Hepatocyte (in vitro differentiated cells): Measurements from ENCODE around the gene CT47B1. TPM values are rescaled to one million over a fixed set of nuclear protein-coding genes. Genes with fewer than 3 reads are reported as not detected.

Source experiments
- DNase-seq: peaks from one replicate; pipeline ENCODE4 v3.0.0-alpha.2; 2016; ENCODE audit warnings: low spot score
- H2AFZ ChIP-seq: fragments of 200-600 bp; sonication (generic); 2 replicates; pipeline ENCODE4 v1.6.0; 2016; ENCODE audit warnings: antibody characterized with exemption, mild to moderate bottlenecking
- H3K27ac ChIP-seq: fragments of 200-600 bp; sonication (generic); 2 replicates; pipeline ENCODE4 v1.5.1; 2016; ENCODE audit warnings: mild to moderate bottlenecking
- H3K27me3 ChIP-seq: fragments of 200-600 bp; sonication (generic); 2 replicates; pipeline ENCODE4 v1.6.1; 2016
- H3K36me3 ChIP-seq: fragments of 200-600 bp; sonication (generic); replicated peaks from 2 replicates; pipeline ENCODE4 v1.5.1; 2016; ENCODE audit warnings: low read depth; ENCODE audit not compliant: insufficient read depth
- H3K4me1 ChIP-seq: fragments of 200-600 bp; sonication (generic); 2 replicates; pipeline ENCODE4 v1.5.1; 2016; ENCODE audit warnings: mild to moderate bottlenecking, moderate library complexity; ENCODE audit not compliant: insufficient read depth
- H3K4me2 ChIP-seq: fragments of 200-600 bp; sonication (generic); 2 replicates; pipeline ENCODE4 v1.6.0; 2016
- H3K4me3 ChIP-seq: fragments of 200-600 bp; sonication (generic); 2 replicates; pipeline ENCODE4 v1.5.1; 2016; ENCODE audit warnings: mild to moderate bottlenecking
- H3K79me2 ChIP-seq: fragments of 200-600 bp; sonication (generic); 2 replicates; pipeline ENCODE4 v1.6.0; 2017; ENCODE audit warnings: mild to moderate bottlenecking
- H3K9me2 ChIP-seq: fragments of 200-600 bp; sonication (generic); replicated peaks from 2 replicates; pipeline ENCODE4 v1.6.0; 2017; ENCODE audit warnings: mild to moderate bottlenecking; ENCODE audit not compliant: insufficient read depth
- H3K9me3 ChIP-seq: fragments of 200-600 bp; sonication (generic); 2 replicates; pipeline ENCODE4 v1.5.1; 2016; ENCODE audit warnings: low read depth, mild to moderate bottlenecking
- H4K20me1 ChIP-seq: fragments of 200-600 bp; sonication (generic); 2 replicates; pipeline ENCODE4 v1.6.0; 2016; ENCODE audit warnings: mild to moderate bottlenecking; ENCODE audit not compliant: insufficient read depth, poor library complexity, severe bottlenecking
- EZH2 ChIP-seq: fragments of 200-600 bp; sonication (generic); IDR thresholded peaks from 2 replicates; pipeline ENCODE4 v1.6.1; 2016; ENCODE audit warnings: antibody characterized with exemption, mild to moderate bottlenecking, borderline replicate concordance
- EZH2phosphoT487 ChIP-seq: fragments of 200-600 bp; sonication (generic); IDR thresholded peaks from one replicate; pipeline ENCODE4 v1.6.1; 2018; ENCODE audit warnings: antibody characterized with exemption, mild to moderate bottlenecking, low read depth, moderate library complexity; ENCODE audit not compliant: unreplicated experiment, severe bottlenecking
- polyA plus RNA-seq: library from polyadenylated mRNA; unstranded; fragments of >200 nt; fragmentation: Nextera tagmentation; extraction: Ambion mirVana; gene quantifications from 2 replicates; pipeline ENCODE4 v1.2.1, GENCODE V29; 2016
- small RNA-seq: library from RNA; depleted of rRNA; stranded (forward); fragments of <200 nt; gene quantifications from one replicate; pipeline ENCODE3, GENCODE V24; 2014
- total RNA-seq: library from RNA; depleted of rRNA; stranded (reverse); fragments of >200 nt; gene quantifications from 2 replicates; pipeline ENCODE4 v1.2.3, GENCODE V29; 2014
- TF ChIP-seq, protein P1 (sequence below): fragments of 200-600 bp; sonication (generic); IDR thresholded peaks from 2 replicates; pipeline ENCODE4 v1.5.1; 2016; ENCODE audit warnings: antibody characterized with exemption, mild to moderate bottlenecking; ENCODE audit not compliant: poor library complexity

The CT47B1 gene
- total and polyA plus RNA-seq, 2 experiments from 2014 or later: not detected

DNA sequence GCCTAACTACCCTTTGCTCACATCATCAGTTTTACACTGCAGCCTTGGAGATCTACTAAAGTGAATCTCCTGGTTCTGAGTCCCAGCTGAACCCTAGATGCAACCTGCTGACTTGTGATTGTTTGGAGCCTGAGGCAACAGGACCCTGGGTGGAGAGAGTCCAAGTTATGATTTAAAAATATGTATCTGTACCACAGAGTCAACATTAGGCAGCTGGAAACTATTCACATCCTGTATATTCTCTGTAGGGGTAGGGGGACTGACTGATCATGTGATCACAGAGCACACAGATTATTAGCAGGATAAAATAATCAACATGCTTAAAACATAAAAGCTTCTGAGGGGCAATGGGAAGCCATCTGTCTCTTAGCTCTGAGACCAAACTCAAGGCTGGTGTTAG, 52.1 kb downstream of the CT47B1 start:
- TF ChIP-seq EZH2 (no peak), EZH2phosphoT487 (no peak)
- TF ChIP-seq, protein P1, sequence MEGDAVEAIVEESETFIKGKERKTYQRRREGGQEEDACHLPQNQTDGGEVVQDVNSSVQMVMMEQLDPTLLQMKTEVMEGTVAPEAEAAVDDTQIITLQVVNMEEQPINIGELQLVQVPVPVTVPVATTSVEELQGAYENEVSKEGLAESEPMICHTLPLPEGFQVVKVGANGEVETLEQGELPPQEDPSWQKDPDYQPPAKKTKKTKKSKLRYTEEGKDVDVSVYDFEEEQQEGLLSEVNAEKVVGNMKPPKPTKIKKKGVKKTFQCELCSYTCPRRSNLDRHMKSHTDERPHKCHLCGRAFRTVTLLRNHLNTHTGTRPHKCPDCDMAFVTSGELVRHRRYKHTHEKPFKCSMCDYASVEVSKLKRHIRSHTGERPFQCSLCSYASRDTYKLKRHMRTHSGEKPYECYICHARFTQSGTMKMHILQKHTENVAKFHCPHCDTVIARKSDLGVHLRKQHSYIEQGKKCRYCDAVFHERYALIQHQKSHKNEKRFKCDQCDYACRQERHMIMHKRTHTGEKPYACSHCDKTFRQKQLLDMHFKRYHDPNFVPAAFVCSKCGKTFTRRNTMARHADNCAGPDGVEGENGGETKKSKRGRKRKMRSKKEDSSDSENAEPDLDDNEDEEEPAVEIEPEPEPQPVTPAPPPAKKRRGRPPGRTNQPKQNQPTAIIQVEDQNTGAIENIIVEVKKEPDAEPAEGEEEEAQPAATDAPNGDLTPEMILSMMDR: no peak
- H3K27ac ChIP-seq: no peak overlapping the region
- H3K4me3 ChIP-seq: no peak overlapping the region
- no peak overlapping the region for H3K4me2 ChIP-seq
- H3K36me3 ChIP-seq: no peaks in the 10 kb centered on the region
- H3K9me2 ChIP-seq: no peaks in the 10 kb centered on the region
- no peaks in the 10 kb centered on the region for H3K4me1 ChIP-seq
- no peaks in the 10 kb centered on the region for H4K20me1 ChIP-seq
- no peaks in the 10 kb centered on the region for H3K9me3 ChIP-seq
- no peak for DNase-seq
- no peaks in the 10 kb centered on the region for H3K79me2 ChIP-seq
- H2AFZ ChIP-seq: no peak overlapping the region
- no peaks in the 10 kb centered on the region for H3K27me3 ChIP-seq

Small RNA genes within 50 kb of the gene (small RNA-seq; reads per million reads assigned to genes)
- not detected for gene AC008162.1

Other genes with a start within 250 kb of the CT47B1 start
- 47.4 and 50.9 TPM in 2 replicates for gene C1GALT1C1, start 245.8 kb downstream of the CT47B1 start, total RNA-seq
- gene C1GALT1C1, start 245.8 kb downstream of the CT47B1 start, polyA plus RNA-seq: 28.7 and 34.0 TPM in 2 replicates
- not detected in 2 replicates for gene CT47A11, start 61.3 kb upstream of the CT47B1 start, total RNA-seq
- gene CT47A11, start 61.3 kb upstream of the CT47B1 start, polyA plus RNA-seq: not detected in 2 replicates
- gene CT47A10, start 66.2 kb upstream of the CT47B1 start, total RNA-seq: not detected in 2 replicates
- gene CT47A10, start 66.2 kb upstream of the CT47B1 start, polyA plus RNA-seq: not detected in 2 replicates
- not detected in 2 replicates for gene CT47A9, start 71.0 kb upstream of the CT47B1 start, total RNA-seq
- gene CT47A9, start 71.0 kb upstream of the CT47B1 start, polyA plus RNA-seq: not detected in 2 replicates
- not detected in 2 replicates for gene CT47A8, start 75.9 kb upstream of the CT47B1 start, total RNA-seq
- not detected in 2 replicates for gene CT47A8, start 75.9 kb upstream of the CT47B1 start, polyA plus RNA-seq
- not detected in 2 replicates for gene CT47A7, start 80.7 kb upstream of the CT47B1 start, total RNA-seq
- not detected in 2 replicates for gene CT47A7, start 80.7 kb upstream of the CT47B1 start, polyA plus RNA-seq
- gene CT47A6, start 85.6 kb upstream of the CT47B1 start, total RNA-seq: not detected in 2 replicates
- gene CT47A6, start 85.6 kb upstream of the CT47B1 start, polyA plus RNA-seq: not detected in 2 replicates
- gene CT47A5, start 90.5 kb upstream of the CT47B1 start, total RNA-seq: not detected in 2 replicates
- not detected in 2 replicates for gene CT47A5, start 90.5 kb upstream of the CT47B1 start, polyA plus RNA-seq
- gene CT47A4, start 95.3 kb upstream of the CT47B1 start, total RNA-seq: not detected in 2 replicates
- gene CT47A4, start 95.3 kb upstream of the CT47B1 start, polyA plus RNA-seq: not detected in 2 replicates
- gene CT47A3, start 100.2 kb upstream of the CT47B1 start, total RNA-seq: not detected in 2 replicates
- not detected in 2 replicates for gene CT47A3, start 100.2 kb upstream of the CT47B1 start, polyA plus RNA-seq
- gene CT47A2, start 105.1 kb upstream of the CT47B1 start, total RNA-seq: not detected in 2 replicates
- gene CT47A2, start 105.1 kb upstream of the CT47B1 start, polyA plus RNA-seq: not detected in 2 replicates
- not detected in 2 replicates for gene CT47A1, start 109.9 kb upstream of the CT47B1 start, total RNA-seq
- gene CT47A1, start 109.9 kb upstream of the CT47B1 start, polyA plus RNA-seq: not detected in 2 replicates
- 12.6 and 15.2 TPM in 2 replicates for gene GLUD2, start 171.7 kb upstream of the CT47B1 start, total RNA-seq
- 3.0 and 4.4 TPM in 2 replicates for gene GLUD2, start 171.7 kb upstream of the CT47B1 start, polyA plus RNA-seq